Hematopoietic multipotent progenitor cell treated with erythropoietin and hydrocortisone succinate and interleukin-3 and kit ligand, for 15 days (in vitro differentiated cells): ENCODE measurements around the gene ERBB4.

Experiments
- DNase-seq: peaks from one replicate; pipeline ENCODE4 v3.0.0-alpha.2; 2015; ENCODE audit warnings: low spot score

Gene ERBB4

GRCh38 chr2:212364112-212364985 is 174.3 kb downstream of the ERBB4 start:
- no peak for DNase-seq

DNA sequence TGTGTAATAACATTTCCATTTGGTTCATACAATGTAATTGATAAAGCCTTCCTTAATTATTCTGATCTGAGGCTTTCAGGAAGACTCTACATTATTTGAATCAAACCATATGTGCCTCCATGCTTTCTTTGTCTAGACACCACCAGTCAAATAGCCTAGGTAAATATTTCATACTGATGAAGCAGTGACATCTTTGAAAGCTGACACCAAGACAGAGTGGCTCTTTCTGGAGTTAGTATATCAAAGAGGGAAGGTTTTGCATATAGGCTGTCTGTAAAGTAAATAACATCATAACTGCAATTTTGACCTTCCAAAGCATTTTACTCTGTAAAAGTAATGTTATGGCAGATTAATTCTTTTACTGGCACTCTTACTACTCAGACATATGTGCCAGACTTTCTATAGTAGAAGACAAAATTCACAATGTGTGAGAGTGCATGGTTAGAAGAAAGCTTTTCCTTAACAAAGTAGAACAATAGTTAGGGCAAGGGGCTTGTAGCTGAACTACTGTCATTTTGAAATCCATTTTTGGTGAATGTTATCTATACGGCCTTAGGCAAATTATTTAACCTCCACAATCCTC is 177.3 kb downstream of the ERBB4 start:
- DNase-seq: no peak

- DNase-seq: no peak
These were observed 178.5 kb downstream of the ERBB4 start for GRCh38 chr2:212360068-212360460.

- DNase-seq: no peak
These were observed 179.1 kb downstream of the ERBB4 start for GRCh38 chr2:212359425-212360067.

DNA sequence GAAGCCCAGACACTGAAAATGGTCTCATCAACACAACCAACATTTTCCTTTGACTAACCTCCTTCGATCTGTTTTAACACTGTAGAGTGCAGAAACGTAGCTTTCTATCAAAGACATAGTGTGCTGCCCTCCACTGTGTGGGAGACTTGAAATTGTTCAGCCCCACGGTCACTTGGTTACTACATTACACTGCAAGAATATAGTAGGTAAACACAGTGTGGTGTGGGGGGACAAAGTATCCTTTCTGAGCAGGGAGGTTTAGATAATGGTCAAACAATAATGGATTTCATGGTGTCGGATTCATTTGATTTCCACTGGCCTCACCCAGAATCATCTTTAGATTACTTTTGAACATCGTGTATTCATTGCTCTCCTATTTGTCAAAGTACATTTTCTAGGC is 181.0 kb downstream of the ERBB4 start:
- no peak for DNase-seq

DNA sequence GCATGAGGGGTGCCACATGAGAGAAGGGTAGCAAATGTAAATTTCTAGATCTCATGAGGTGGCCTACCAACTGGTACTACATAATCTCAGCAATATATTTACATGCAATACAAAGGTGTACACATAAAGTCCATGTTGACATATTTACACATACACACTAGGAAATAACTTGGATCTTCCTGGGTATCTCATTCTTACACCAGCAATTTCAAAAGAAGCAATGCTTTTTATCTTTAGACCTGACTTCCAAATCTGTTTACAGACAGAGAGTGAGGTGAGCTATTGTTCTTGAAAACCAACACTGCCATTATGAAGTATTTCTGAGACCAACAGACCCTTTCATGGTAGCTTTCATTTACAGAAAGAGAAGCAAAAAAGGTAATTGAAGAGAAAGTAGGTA is 184.2 kb downstream of the ERBB4 start:
- DNase-seq: no peak

GRCh38 chr2:212348501-212348900 is 190.1 kb downstream of the ERBB4 start:
- no peak for DNase-seq

GRCh38 chr2:212346865-212347264 is 191.7 kb downstream of the ERBB4 start:
- DNase-seq: no peak

DNA sequence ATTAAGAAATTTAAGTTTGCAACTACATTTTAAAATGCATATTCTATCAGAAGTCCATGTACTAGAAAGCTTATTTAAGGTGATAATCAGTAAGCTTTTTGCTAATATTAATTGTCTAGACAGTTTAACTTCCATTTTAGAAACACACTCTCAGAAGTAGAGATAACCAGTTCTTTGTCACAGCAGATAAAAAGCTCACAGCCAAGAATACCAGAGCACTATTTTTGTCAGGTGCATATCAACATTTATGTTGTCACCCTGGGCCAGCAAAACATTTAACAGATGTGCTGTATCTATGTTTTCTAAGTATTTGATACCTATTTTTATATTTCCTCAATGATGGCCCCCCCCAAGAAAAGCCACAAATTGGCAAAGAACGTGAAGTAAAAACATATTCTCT is 192.6 kb downstream of the ERBB4 start:
- DNase-seq: no peak

GRCh38 chr2:212344131-212344530 is 194.5 kb downstream of the ERBB4 start:
- no peak for DNase-seq

GRCh38 chr2:212343167-212343566 is 195.4 kb downstream of the ERBB4 start:
- no peak for DNase-seq

- DNase-seq: no peak
These were observed 200.9 kb downstream of the ERBB4 start for GRCh38 chr2:212337486-212338343.

GRCh38 chr2:212337036-212337435 is 201.6 kb downstream of the ERBB4 start:
- DNase-seq: no peak

- no peak for DNase-seq
These were observed 208.3 kb downstream of the ERBB4 start for GRCh38 chr2:212330263-212330662.

DNA sequence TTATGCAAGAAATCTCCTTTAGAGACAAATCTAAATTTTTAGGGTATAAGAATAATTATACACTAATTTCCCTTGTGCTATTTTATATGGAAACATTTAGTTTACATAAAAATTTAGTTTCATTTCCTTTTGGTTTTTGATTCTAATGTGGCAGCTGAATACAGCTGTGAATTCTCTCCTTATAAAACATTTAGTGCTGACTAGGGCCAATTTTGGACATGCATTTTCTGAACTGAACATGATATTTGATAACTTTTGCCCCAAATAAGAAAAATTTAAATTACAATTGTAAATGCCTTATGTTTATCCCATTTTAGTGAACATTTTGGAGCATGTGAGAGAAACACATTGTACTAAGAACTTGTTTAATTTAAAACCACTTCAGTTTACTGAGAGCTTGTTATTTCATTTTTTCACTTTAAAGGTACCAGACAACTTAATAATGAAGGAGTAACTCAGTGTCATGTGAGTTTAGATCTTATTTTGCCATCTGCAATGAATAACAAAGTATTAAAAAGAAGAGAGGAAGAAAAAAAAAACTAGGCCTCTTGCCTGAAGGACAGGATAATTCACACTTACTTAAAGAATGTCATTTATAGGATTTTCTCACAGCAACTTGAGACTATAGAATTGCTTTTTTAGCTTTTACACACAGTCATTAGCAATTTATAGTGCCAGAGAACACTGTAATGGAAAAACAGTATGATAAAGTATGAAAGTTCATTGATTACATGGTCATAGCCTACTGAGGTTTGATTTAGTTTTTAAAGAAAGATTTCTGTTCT is 209.7 kb downstream of the ERBB4 start:
- no peak for DNase-seq

GRCh38 chr2:212328136-212328535 is 210.5 kb downstream of the ERBB4 start:
- no peak for DNase-seq

DNA sequence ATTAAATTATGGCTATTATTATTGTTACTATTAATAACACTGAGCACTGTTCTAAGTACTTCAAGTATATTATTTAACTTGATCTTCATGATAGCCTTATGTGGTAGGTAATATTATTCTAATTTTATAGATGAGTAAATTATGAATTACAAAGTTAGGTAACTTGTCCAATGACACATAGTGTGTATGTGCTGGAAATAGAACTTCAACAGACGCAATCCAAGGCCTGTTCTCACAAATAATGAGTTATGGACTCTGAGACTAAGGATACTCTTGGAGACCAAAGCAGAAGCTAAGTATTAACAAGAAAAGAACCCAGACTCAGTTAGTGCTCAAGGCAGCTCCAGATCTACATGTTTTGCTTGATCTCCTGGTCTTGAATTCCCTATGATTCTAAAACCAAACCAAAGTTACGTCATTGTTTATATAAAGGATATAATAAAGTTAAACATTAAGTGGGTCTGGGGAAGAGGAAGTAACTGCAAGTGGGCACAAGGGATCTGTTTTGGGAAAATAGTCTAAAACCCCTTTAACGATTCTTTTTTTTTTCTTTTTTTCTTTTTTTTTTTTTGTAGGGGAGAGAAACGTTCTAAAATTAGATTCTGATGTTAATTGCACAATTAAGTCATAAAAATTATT is 211.3 kb downstream of the ERBB4 start:
- no peak for DNase-seq

DNA sequence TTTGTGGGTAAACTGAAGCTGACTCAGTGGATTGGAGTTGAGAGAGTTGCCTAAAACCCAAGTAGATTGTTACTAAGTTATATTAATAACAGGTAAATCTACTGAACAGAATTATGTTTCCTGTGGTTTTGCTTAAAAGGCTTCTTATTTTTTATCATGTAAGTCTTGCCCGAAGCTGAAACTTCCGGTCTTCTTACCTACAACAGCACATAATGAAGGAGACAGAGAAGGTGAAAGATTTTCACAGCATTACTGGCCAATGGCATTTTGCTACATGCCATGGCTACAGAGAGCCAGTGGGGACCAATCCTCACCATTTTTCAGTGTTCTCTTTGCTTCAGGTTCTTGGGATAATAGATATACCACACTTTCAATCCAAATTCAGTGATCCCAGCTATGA is 220.0 kb downstream of the ERBB4 start:
- DNase-seq: no peak

DNA sequence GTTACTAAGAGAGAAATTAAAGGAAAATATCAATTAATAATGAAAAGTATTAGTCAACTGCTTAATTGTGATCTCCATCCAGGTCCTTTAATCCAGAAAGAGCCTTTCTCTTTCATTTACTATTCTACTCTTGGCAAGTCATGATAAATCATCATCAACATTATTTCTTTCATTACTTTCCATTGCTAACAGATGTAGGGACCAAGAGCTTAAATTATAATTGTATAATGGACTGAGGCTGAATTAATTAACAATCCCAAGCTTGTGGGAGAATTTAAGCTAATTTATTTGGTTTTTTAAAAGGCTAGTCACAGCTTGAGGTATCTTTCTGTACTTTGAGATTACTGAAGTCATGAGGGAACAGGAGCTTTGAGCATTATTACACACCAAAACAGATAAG is 223.9 kb downstream of the ERBB4 start:
- no peak for DNase-seq

GRCh38 chr2:212311807-212312404 is 226.7 kb downstream of the ERBB4 start:
- DNase-seq: no peak

DNA sequence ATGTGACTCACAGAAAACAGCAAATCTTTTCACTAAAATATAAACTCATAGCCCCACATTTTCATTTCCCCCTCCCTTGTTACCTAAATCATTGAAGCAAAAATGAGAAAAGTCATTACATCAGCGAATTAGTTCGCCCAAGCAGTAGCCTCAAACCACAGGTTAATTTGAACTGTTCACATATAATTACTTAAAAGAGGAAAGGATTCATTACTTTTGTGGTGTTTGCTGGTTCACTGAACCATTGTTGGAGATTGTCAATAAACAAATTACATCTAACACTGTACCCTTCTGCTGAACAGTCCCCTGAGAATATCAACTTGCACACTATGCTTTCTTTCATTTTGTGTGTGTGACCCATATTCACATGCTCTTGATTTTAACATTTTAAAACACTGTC is 238.7 kb downstream of the ERBB4 start:
- no peak for DNase-seq
